GM18502 (cell line): ENCODE results near the gene LMNA.
A peak's percentile ranks its signal among the peaks of the same experiment; 100 is the strongest.

Experiments
- ATAC-seq: cut with Tn5 transposase; IDR thresholded peaks from one replicate; pipeline ENCODE4 v1.9.1; 2021; ENCODE audit warnings: mild to moderate bottlenecking; ENCODE audit not compliant: unreplicated experiment, poor library complexity

Gene LMNA

DNA sequence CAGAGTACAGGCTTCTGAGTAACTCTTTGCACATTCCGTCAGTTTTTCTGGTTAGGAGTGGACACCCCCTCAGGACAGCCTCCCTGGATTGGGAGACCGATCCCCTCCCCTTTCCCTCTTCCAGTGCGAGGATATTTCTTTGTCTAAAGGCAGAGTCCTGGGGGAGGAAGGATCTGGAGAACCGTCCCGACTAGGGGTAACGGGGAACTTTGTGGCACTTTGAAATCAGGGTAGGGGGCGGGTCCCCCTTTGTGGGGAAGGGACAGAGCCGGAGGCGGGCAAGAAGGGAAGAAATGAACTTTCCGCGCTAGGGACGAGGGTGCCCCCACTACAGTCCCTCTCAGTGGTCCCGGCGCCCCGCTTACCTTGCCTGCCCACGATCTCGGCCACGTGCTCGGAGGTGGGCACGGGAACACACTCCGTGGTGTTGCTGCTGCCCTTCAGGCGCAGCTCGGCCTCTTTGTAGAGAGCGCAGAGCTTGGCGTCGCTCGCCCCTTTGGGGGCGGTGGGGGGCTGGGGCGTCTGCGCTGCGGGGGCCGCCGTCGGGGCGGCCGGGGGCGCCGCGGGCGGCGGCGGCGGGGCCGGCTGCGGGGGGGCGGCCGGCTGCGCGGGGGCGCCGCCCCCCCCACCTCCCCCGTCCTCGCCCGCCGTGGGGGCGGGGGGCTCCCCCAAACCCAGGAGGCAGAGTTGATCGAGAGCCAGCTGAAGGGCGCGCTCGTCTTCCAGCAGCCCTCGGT is 33.2 kb upstream of the LMNA start:
- ATAC-seq: no peak

DNA sequence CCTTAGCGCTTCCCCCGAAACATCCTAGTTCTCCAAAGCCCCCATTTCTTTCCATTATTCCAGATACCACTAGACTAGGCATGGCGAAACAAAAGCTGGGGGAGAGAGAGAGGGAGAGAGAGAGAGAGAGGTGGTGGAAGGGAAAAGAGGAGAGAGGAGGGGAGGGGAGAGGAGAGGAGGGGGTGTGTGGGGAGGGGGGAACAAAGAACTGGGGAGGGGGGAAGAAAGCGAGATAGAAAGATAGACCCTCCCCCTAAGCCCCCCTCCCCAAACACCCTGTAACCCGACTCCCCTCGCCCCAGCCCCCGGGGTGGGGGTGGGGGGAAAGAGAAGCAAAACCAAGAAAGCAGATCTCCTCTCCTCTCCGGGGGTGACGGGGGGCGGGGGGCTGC is 32.6 kb upstream of the LMNA start:
- no peak for ATAC-seq

DNA sequence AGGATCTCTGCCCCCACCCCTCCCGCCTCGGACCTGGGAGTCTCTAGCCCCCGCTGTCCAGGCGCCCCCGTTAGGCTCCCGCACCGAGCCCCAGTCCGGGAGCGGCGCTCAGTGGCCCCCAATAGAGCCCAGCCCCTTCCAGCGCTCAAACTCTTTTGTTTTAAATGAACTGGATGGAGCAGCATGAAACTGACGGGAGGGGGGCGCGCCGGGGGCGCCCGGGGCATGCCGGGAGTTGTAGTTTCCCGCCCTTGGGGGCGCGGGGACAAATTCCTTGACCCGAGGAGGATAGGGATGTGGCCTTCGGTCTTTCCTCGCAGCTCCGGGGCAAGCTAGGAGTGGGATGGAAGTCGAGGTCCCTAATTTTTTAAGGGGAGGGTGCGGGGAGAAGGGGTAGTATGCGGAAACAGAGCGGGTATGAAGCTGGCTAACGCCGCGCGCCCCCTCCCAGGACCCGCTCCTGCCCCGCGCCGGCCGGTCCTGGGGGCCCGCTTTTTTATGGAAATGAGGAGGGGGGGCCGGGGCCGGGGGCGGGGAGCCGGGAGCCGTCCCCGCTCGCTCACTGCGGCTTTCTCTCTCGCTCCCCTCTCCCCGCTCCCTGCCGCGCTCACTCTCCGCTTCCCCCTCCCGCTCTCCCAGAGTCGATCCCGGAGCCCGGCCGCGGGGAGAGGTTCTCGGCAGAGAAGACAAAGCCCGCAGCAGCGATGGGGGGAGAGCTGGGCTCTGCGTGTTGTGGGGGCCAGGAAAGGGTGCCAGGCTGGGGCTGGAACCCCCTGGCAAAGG is 32.0 kb upstream of the LMNA start, which contains the start of gene MEX3A:
MEX3A (minus strand) TSS at position 157 of the 783 bp plus-strand sequence. CDS start 467 bp downstream, outside the sequence.
- no peak for ATAC-seq

DNA sequence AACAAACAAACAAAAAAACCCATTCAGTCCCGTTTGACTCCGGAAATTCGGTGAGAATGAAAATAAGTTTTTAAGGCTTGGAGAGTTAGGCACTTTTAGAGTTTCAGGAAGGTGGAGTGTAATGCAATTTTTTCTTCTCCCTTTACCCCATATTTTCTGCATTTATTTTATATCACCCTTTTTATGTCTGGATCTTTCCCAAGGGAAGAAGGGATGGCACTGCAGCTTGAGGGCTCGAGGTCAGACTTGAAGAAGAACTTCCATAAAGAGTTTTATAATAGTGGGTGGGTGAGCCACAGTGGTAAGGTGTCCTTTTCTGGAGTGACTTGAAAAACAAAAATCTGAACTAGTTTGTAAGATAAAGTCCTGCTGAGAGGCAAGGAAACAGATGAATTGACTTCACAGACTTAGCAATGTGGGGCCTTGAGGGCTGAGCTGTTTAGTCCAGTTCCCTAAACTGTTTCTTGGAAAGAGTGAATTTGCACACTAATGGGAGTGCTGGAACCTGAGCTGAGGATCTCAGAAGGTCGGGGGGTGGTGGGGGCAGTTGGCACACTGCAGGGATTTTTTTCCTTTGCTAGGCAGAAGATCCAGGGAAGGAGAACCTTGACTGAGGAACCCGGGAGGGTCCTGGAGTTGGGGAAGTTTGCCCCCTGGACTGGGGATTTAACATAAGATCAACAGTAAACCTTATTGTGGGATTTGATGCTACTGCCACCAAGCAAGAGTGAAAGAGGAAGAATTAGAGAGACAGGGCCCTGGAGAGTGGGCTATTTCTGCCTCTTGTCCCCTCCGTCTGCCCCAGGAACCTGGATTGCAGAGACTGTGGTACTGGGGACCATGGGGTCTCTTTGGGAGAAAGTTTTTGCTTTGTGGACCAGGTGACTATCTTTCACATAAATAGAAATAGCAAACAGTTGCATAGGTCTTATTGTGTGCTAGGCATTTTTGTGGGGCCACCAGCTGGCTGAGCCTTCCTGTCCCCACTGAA is 30.4 kb upstream of the LMNA start:
- ATAC-seq: no peak

DNA sequence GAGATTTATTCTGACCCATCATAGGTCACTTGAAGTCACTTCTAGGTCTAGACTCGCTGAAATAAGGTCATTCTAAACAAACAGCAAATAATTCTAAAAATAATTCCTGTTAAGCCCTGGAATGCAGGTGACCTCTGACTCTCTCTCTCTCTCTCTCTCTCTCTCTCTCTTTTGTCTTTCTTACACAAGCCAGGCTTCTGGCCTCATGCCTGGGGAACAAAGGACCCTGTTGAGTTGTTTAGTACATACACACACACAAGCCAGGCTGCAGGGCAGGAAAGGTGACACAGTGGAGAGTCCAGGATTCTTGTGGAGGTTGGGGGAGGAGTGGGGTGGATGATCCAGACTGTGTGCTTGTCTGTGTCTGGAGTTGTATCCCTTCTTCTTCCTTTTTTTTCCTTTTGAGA is 28.3 kb upstream of the LMNA start:
- ATAC-seq: no peak

DNA sequence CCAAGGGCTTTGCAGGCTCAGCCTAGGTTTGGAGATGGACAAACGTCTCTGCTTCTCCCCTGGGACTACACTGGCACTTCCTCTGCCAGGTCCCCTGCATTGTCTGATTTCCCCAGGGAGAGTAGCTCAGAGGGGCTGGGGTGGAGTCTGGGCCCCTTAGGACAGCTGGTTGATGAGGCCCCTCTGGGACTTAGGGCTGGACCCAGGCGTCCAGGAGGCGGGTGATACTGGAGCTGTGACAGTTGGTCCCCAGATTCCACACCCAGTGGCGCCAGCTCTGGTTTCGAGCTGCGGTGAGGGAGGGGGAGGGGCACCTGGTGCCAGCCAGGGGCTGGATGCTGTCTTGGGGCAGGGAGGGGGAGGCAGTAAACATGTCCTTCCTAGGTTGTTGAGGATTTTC is 24.8 kb upstream of the LMNA start:
- ATAC-seq: no peak

DNA sequence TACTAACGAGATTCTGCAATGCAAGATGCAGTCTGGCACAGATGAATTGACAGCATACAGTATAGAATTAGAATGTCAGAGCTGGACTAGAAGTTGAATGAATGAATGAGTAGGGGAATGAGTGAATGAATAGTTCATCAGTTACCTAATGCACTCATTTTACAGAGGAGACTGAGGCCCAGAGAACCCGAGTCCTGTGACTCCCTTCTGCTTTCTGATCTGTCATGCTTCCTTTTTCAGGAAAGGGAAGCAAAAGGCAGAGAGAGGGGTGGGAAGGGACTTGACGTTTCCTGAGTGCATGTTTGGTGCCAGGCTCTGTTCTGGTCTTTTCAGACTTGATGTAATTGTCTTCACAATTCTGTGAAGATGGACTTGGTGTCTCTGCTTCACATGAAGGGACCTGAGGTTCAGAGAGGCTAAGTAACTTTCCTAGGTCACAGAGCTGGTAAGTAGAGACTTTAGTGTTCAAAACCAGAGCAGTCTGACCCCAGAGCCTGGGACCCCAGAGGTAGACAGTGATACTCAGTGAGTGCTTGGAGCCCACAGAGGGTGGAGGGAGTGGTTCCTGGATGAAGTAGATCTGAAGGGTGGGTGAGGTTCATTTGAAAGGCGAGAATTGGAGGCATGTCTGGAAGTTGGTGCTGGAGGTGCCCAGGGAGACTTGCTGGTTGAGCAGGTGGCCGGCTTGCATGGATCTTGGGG is 24.2 kb upstream of the LMNA start:
- peak; percentile 10 for ATAC-seq

DNA sequence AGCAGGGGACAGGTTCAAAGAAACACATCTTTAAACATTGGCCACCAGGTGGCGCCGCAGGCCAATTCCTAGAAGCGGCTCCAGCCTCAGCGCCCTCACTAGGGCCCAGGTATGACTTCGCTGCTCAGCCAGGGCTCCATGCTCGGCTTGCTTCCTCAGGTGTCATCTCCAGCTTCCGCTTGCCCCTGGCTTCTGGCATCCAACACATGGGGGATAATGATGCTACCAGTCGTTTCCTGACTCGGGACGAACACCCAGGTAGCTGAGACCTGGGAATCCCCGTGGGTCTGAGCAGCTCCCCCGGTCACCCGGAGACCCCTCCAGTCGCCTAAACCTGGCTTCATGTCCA is 23.7 kb upstream of the LMNA start:
- peak; percentile 60 for ATAC-seq

DNA sequence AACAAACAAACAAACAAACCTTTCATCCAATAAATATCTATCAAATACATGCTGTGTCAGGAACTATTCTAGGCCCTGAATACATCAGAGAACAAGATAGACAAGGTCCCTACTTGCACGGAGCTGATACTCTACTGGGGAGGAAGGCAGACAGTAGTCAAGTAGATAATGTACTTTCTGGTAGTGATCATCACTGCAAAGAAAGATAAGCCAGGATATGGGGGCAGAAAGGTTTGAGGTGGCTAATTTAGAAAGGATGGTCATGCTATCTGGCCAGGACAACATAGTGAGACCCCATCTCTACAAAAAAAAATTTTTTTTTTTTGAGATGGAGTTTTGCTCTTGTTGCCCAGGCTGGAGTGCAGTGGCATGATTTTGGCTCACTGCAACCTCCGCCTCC is 22.9 kb upstream of the LMNA start:
- no peak for ATAC-seq

DNA sequence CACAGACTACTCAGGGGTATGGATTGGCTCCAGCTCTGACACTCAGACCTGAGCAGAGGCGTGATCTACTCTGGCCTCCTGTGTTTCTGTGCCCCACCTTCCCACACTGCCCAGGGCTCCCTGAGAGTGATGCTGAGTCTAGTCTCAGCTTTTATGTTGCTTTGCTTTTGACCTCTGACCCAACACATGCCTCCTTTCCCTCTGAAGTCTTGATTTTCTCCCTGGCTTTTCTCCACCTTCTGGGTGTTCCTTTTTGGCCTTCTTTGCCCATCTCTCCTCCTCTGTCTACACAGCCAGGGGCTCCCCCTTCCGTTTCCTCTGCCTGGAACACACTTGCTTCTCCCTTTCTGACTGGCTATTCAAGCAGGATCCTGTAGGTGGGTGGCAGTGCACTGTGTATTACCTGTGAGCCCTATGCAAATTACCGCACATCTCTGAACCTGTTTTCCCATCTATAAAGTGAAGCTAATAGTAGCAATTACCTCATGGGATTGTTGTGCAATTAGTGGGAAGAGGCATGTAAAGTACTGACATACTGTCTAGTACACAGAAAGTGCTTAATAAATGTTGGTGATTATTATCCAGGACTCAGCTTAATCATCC is 18.5 kb upstream of the LMNA start:
- no peak for ATAC-seq

DNA sequence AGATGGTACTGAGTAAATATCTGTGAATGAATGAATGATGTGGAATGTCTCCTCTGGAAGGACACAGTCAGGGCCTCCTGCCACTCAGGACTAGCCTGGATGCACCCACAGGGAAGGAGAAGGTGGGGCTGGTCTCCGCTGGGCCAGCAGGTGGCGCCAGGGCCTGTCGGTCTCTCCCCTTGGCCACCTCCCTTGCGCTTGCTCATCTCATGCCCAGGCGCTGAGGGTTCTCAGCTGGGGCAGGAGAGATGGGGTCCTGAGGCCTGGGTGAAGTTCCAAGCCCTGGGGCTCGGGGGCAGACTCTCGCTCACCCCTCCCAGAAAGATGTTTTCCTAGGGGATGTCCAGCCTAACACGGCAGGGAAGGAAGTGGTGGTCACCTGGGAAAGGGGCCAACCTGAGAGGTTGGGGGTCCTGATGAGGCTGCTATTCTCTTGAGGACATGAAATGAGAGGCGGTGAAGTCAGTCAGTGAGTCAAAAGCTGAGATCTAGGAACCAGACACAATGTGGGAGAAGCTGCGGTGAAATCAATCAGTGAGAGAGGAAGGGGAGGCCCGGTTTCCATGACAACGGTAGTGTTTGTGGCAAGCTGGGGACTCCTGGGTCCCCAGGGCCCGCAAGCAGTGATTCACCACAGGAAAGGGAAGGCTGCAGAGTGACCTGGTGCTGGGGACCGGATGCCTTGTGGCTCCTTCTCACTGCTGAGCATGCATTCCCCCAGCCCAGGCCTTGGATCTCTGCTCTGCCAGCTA is 17.7 kb upstream of the LMNA start:
- ATAC-seq: peak; percentile 65

DNA sequence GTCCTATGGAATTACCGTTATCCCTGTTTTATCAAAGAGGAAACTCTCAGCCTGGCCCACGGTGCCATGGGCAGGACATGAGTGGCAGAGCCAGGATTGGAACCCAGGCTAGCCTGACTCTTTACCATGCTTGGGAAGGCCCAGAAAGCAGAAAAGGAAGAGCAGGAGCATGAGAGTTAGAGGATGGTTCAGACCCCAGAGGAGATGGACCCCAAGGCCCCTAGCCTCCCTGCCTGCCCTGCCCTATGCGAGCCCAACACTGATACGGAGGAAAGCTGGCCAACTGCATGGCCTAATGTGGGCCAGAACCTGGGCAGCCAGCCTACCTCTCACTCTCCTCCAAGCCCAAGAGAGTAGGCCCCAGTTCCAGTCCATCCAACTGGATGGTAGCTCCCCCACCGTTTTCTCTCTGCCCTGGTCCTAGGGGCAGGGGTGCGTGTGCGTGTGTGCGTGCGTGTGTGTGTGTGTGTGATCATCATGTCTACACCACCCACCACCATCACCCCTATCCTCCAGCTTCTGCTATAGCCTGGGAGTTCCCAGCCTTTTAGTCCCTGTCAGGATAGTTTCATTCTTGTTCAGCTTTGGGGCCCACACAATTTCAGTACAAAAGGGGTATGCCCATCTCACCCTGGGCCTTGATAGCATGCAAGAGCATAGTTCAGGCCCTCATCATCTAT is 16.9 kb upstream of the LMNA start:
- no peak for ATAC-seq

DNA sequence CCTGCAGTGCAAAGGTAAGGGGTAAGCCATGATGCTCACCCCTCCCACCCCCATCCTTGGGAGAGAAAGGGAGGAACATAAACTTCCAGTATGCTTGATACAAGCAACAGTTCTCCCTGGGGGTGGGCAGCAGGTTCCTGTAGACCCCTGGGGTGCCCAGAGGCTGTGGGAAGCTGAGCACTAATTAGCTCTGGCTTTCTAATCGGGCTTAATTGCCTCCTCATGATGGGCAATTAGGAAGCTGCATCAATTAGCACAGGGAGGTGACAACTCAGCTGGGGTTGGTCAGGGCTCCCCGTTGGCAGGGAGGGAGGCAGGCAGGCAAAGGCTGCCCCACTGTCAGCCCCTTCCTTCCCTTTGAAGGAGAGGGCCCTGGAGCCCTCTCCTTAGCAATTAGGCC is 15.7 kb upstream of the LMNA start:
- no peak for ATAC-seq

DNA sequence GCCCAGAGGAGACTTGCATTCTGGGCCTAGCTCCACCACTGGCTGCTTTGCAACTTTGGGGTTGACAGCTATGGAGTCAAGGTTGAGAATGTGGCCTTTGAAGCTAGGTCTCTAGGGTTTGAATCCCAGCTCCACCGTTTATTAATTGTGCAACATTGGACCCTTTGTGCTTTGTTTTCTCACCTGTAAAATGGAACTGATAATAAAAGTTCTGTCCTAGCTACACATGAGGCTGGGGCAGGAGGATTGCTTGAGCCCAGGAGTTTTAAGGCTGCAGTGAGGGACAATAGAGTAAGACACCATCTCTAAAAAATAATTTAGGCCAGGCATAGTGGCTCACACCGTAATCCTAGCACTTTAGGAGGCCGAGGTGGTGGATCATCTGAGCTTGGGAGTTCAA is 15.2 kb upstream of the LMNA start:
- no peak for ATAC-seq

DNA sequence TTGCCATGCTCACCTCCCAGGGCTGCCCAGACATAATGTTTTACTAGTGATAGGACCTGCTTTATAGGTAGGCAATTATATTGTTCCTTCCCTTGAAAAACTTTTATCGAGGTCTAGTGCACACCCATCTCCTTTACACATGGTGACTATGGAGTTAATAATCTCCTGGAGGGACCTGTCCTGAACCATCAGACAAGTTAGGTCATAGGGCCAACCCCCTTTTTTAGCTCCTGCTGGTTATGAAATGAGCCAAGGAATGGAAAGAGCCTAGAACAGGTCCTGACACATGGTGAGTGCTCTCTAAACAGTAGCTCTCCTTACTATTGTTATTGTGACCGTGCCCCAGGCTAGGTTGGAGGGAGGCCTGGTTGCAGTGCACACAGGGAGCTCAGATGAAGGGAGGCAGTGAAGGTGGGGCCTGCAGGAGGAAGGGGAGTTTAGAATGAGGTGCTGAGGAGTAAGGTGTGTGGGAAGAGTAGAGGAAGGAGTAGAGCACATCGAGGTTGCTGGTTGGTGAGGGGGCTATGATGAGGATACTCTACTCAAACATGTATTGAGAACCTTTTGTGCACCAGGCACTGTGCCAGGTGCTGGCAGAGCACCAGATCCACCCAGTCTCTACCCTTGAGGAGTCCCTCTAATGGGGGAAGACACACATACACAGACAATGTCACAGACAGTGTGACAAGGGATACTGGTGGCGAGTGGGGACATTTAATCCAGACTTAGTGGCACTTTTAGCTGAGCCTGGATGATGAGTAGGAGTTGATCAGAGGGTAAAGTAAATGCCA is 14.1 kb upstream of the LMNA start:
- ATAC-seq: no peak

DNA sequence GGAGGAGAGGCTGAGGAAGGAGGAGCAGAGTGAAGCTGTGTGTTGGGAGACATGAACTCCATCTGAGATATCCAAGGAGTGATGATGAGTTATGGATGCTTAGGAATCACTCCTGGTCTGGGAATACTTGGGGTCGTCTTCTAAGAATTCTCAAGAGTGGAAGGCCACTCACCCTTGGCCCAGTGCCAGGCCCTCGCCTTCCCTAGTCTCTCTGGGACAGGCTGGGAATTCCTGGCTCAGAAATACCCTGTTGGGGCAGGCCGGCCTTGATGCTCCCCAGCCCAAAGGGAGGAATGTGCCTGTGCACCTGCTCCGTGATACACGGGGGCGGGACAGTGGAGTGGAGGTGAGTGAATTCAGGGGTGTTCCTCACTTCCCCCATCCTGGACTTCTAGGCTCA is 12.6 kb upstream of the LMNA start:
- no peak for ATAC-seq

DNA sequence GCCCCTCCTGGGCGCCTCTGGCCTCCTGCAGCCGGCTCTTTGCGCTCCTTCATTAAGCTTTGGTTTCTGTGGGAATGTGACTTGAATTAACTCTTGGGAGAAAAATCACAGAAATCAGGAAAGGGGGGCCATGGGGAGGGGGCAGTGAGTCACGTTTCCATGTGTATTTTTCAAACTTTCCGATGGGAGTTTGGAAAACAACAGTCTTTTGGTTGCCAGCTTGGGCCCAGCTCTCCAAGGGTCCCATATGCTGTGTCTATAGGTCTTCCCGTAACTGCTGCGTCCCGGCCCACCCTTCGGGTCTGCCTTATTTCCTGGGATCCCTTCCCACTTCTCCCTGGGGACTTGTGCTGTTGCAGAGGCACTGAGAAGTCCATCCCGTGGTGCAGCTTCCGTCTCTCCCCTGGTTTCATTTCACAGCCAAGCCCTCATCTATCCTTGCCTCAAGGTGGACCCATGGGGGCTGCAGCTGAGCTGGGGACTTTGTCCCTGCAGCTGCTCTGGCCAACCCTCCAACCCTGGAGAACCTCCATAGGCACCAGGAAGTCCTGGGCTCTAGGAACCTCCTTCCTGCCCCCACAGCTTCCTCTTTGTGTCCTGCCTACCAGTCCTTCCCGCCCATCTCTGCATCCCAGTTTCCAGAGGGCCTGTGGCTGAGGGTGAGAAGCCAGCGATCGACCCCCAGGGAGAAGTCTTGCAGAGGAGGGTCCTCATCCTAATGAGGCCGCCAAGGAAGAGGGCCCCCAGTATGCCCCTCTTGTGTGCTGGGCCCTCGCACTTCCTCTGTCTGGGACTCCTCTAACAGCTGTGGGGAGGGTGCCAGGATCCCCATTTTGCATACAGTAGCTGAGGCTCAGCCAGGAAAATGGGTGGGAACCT is 11.6 kb upstream of the LMNA start:
- ATAC-seq: no peak
